H1 (cell line): ENCODE data around the gene PNRC1. TPM values are rescaled to one million over a fixed set of nuclear protein-coding genes. Genes with fewer than 3 reads are reported as not detected.

Experiments used
- CTCF ChIA-PET: fragments of 300-600 bp; sonication (Branson Sonifier 250); formaldehyde crosslinking; loops from one replicate; lab custom pipeline; 2021; ENCODE audit not compliant: partially characterized antibody; lab: Charles Lee
- POLR2A ChIA-PET: fragments of 300-600 bp; sonication (Branson Sonifier 250); formaldehyde crosslinking; loops from one replicate; lab custom pipeline; 2021; ENCODE audit warnings: inconsistent platforms; ENCODE audit not compliant: partially characterized antibody; lab: Charles Lee
- DNase-seq, 2 experiments: peaks; one replicate each; pipeline versions ENCODE4 v3.0.0 to v3.0.0-alpha.2; 2010 to 2022; ENCODE audit warnings: low spot score in 2 of 2, low read depth in 1 of 2, mixed read lengths in 1 of 2
- FAIRE-seq: peaks from 2 replicates; lab custom pipeline; 2011; peaks lifted over from hg19 to GRCh38; lab: Jason Lieb, UNC
- H2AFZ ChIP-seq: 2 replicates; pipeline ENCODE4 v1.8.1; 2012; ENCODE audit warnings: low read length, inconsistent platforms
- H2AK5ac ChIP-seq: 2 replicates; pipeline ENCODE4 v1.6.1; 2013; ENCODE audit warnings: low read depth, low read length
- H2BK120ac ChIP-seq: replicated peaks from 2 replicates; pipeline ENCODE3; 2013; ENCODE audit warnings: low read depth, low read length, inconsistent platforms
- H2BK12ac ChIP-seq: 2 replicates; pipeline ENCODE4 v1.6.1; 2013; ENCODE audit warnings: low read depth, low read length
- H2BK15ac ChIP-seq: 2 replicates; pipeline ENCODE4 v1.6.1; 2013; ENCODE audit warnings: low read length
- H2BK20ac ChIP-seq: 2 replicates; pipeline ENCODE4 v1.6.1; 2013; ENCODE audit warnings: low read length
- H2BK5ac ChIP-seq: 2 replicates; pipeline ENCODE4 v1.6.1; 2013; ENCODE audit warnings: low read depth, low read length
- H3K14ac ChIP-seq: 2 replicates; pipeline ENCODE4 v1.6.1; 2013; ENCODE audit warnings: inconsistent platforms; ENCODE audit not compliant: insufficient read length
- H3K18ac ChIP-seq: 2 replicates; pipeline ENCODE4 v1.6.1; 2013; ENCODE audit warnings: low read length; ENCODE audit errors: extremely low read depth
- H3K23ac ChIP-seq: 2 replicates; pipeline ENCODE4 v1.6.1; 2013; ENCODE audit warnings: inconsistent platforms; ENCODE audit not compliant: insufficient read length
- H3K23me2 ChIP-seq: 2 replicates; pipeline ENCODE4 v1.6.1; 2013; ENCODE audit warnings: low read depth, low read length
- H3K27ac ChIP-seq: 2 replicates; pipeline ENCODE4 v1.6.1; 2011; ENCODE audit warnings: low read depth, low read length, inconsistent platforms
- H3K27me3 ChIP-seq, 4 experiments: replicated peaks in 1 of 4; 1 replicate in 1 of 4; 2 replicates in 3 of 4; pipeline versions ENCODE4 v1.6.1 to v1.8.1; 2011 to 2013; ENCODE audit warnings: low read length in 3 of 4, mild to moderate bottlenecking in 3 of 4, inconsistent platforms in 2 of 4, mixed read lengths in 2 of 4, moderate library complexity in 1 of 4; ENCODE audit not compliant: control insufficient read depth in 3 of 4, insufficient read depth in 3 of 4; ENCODE audit errors: extremely low read depth in 1 of 4
- H3K36me3 ChIP-seq, 4 experiments: 2 replicates each; pipeline versions ENCODE4 v1.6.1 to v1.8.1; 2011 to 2013; ENCODE audit warnings: mild to moderate bottlenecking in 4 of 4, low read length in 3 of 4, moderate library complexity in 2 of 4, control low read depth in 1 of 4, inconsistent platforms in 1 of 4; ENCODE audit not compliant: insufficient read depth in 4 of 4, control insufficient read depth in 2 of 4
- H3K4ac ChIP-seq: replicated peaks from 2 replicates; pipeline ENCODE3; 2013; ENCODE audit warnings: low read length, low read depth, mixed read lengths, inconsistent platforms; ENCODE audit not compliant: insufficient read length
- H3K4me1 ChIP-seq, 4 experiments: replicated peaks in 1 of 4; 1 replicate in 1 of 4; 2 replicates in 3 of 4; pipeline versions ENCODE4 v1.6.1 to v1.8.1; 2011 to 2013; ENCODE audit warnings: low read length in 3 of 4, inconsistent platforms in 2 of 4, mixed read lengths in 1 of 4; ENCODE audit not compliant: insufficient read depth in 4 of 4, control insufficient read depth in 3 of 4
- H3K4me2 ChIP-seq, 2 experiments: 2 replicates each; pipeline versions ENCODE4 v1.6.1 to v1.8.1; 2011 to 2013; ENCODE audit warnings: low read depth in 2 of 2, low read length in 2 of 2, control low read depth in 1 of 2, inconsistent platforms in 1 of 2, mild to moderate bottlenecking in 1 of 2; ENCODE audit not compliant: insufficient read depth in 1 of 2
- H3K4me3 ChIP-seq, 4 experiments: fragments of 200-600, 300-600 bp in 1 of 4; sonication (generic), shearing (Covaris generic), sonication (Bioruptor Twin) in 1 of 4; 2 replicates each; pipeline versions ENCODE4 v1.5.1 to v1.8.1; 2011 to 2016; ENCODE audit warnings: low read length in 4 of 4, low read depth in 3 of 4, control low read depth in 2 of 4, inconsistent platforms in 2 of 4, mild to moderate bottlenecking in 2 of 4, mixed read lengths in 1 of 4, moderate library complexity in 1 of 4; ENCODE audit not compliant: insufficient read depth in 2 of 4; ENCODE audit errors: extremely low read depth in 1 of 4
- H3K56ac ChIP-seq: replicated peaks from 2 replicates; pipeline ENCODE3; 2013; ENCODE audit warnings: low read depth, mild to moderate bottlenecking, mixed read lengths, low read length, inconsistent platforms; ENCODE audit not compliant: insufficient read length
- H3K79me1 ChIP-seq: 2 replicates; pipeline ENCODE4 v1.6.1; 2013; ENCODE audit warnings: low read depth, low read length, control low read depth
- H3K79me2 ChIP-seq, 2 experiments: 2 replicates each; pipeline versions ENCODE4 v1.6.1 to v1.8.1; 2012 to 2013; ENCODE audit warnings: low read length in 2 of 2, mild to moderate bottlenecking in 2 of 2, inconsistent platforms in 1 of 2; ENCODE audit not compliant: insufficient read depth in 2 of 2, control insufficient read depth in 1 of 2
- H3K9ac ChIP-seq, 4 experiments: replicated peaks in 1 of 4; 1 replicate in 1 of 4; 2 replicates in 3 of 4; pipeline versions ENCODE4 v1.6.1 to v1.8.1; 2011 to 2013; ENCODE audit warnings: low read depth in 3 of 4, low read length in 3 of 4, control low read depth in 2 of 4, mild to moderate bottlenecking in 2 of 4, moderate library complexity in 2 of 4, inconsistent platforms in 1 of 4; ENCODE audit errors: extremely low read depth in 1 of 4
- H3K9me3 ChIP-seq, 2 experiments: 2 replicates each; pipeline versions ENCODE4 v1.6.1 to v1.8.1; 2012 to 2013; ENCODE audit warnings: mild to moderate bottlenecking in 2 of 2, moderate library complexity in 2 of 2, control low read depth in 1 of 2, inconsistent platforms in 1 of 2, low read depth in 1 of 2, low read length in 1 of 2, mixed read lengths in 1 of 2; ENCODE audit not compliant: insufficient read depth in 2 of 2
- H4K20me1 ChIP-seq, 2 experiments: replicated peaks in 1 of 2; 2 replicates each; pipeline versions ENCODE3 to v1.8.1; 2011 to 2013; ENCODE audit warnings: inconsistent platforms in 2 of 2, low read length in 2 of 2, mild to moderate bottlenecking in 1 of 2; ENCODE audit not compliant: insufficient read depth in 2 of 2, control insufficient read depth in 1 of 2
- H4K5ac ChIP-seq: 2 replicates; pipeline ENCODE4 v1.6.1; 2013; ENCODE audit warnings: low read length, low read depth, mixed read lengths, inconsistent platforms; ENCODE audit not compliant: insufficient read length
- H4K8ac ChIP-seq: 2 replicates; pipeline ENCODE4 v1.8.0; 2013; ENCODE audit warnings: mild to moderate bottlenecking, moderate library complexity, low read length, inconsistent platforms; ENCODE audit not compliant: insufficient read depth; ENCODE audit errors: extremely low read depth
- H4K91ac ChIP-seq: replicated peaks from 2 replicates; pipeline ENCODE3; 2013; ENCODE audit warnings: low read length, mixed read lengths, inconsistent platforms; ENCODE audit not compliant: insufficient read length
- ASH2L ChIP-seq: fragments of 200-600, 300-600 bp; sonication (generic); IDR thresholded peaks from one replicate; pipeline ENCODE4 v1.7.1; 2017; ENCODE audit warnings: low read length
- BACH1 ChIP-seq: IDR thresholded peaks from 2 replicates; pipeline ENCODE4 v1.6.1; 2012; ENCODE audit warnings: low read length, improper control_type of control experiment
- CBX8 ChIP-seq: fragments of 300-800, 300-1000 bp; sonication (generic); IDR thresholded peaks from 2 replicates; pipeline ENCODE4 v1.7.1; 2016; ENCODE audit warnings: low read depth, low read length, borderline replicate concordance
- RBBP5 ChIP-seq: IDR thresholded peaks from 2 replicates; pipeline ENCODE4 v1.7.1; 2012; ENCODE audit warnings: low read depth, mild to moderate bottlenecking, inconsistent platforms, low read length, moderate library complexity, borderline replicate concordance
- TAF1 ChIP-seq: IDR thresholded peaks from 2 replicates; pipeline ENCODE4 v1.6.1; 2011; ENCODE audit warnings: mild to moderate bottlenecking, low read depth, low read length
- WGBS, 2 experiments: shearing (Covaris generic) in 1 of 2; methylation state at CpG; one replicate each; pipeline versions ENCODE4 v1.1.6 to v1.1.7; 2013 to 2015; ENCODE audit warnings: low lambda C conversion rate in 2 of 2, mixed read lengths in 2 of 2, inconsistent platforms in 1 of 2, low coverage in 1 of 2, missing lambda C conversion rate in 1 of 2; ENCODE audit not compliant: insufficient replicate concordance in 2 of 2, insufficient coverage in 1 of 2, insufficient read length in 1 of 2; ENCODE audit errors: extremely low coverage in 1 of 2, missing lambda C conversion rate in 1 of 2; 5-methylcytosine and 5-hydroxymethylcytosine counted together
- polyA plus RNA-seq, 7 experiments: library from polyadenylated mRNA; depleted of rRNA in 3 of 7; stranded (reverse) in 5 of 7; unstranded in 2 of 7; fragments of >200 nt in 5 of 7; fragments of 200-250 nt in 2 of 7; gene quantifications; 1 replicate in 5 of 7; 2 replicates in 1 of 7; 4 replicates in 1 of 7; pipeline versions ENCODE4 v1.2.1 to v1.2.3, GENCODE V29; 2011 to 2013; ENCODE audit warnings: missing spikeins in 2 of 7, mixed read lengths in 2 of 7
- total RNA-seq: library from RNA; stranded (reverse); fragmentation: NEBNext Ultra II Directional; extraction: Animal tissue kit (Norgen Biotek cat#: 25700); gene quantifications from 2 replicates; pipeline ENCODE4 v1.2.1, GENCODE V29; 2021

PNRC1 gene
- total and polyA plus RNA-seq, 2 of the 8 experiments (the other 6 are each of a cell fraction or from before 2014, with no cell fraction given): 6.3 to 48.5 TPM

DNA sequence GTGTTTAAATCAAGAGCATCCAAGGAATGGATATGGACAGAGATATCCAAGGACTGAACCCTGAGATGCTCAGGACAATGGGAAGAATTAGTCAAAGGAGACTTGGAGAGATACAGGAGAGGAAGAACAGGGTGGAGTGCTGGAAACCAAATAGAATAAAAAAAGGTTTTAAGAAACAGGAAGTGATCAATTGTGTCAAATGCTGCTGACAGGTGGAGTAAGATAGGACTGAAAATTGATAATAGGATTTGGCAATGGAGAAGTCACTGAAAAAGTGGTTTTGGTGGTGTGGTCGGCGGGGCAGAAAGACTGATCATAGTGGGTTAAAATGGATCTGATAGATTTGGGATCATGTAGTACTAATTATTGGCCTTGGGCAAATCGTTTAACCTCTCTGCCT is 37.9 kb upstream of the PNRC1 start:
- no peak for FAIRE-seq
- Histone ChIP-seq H3K79me2 (no peaks in the 10 kb centered on the region), H3K56ac (no peak overlapping the region), H4K20me1 (no peaks in the 10 kb centered on the region), H3K4me3 (no peak overlapping the region), H3K23me2 (no peaks in the 10 kb centered on the region), H3K14ac (no peak overlapping the region), H4K91ac (no peak overlapping the region), H3K79me1 (no peaks in the 10 kb centered on the region), H3K23ac (no peak overlapping the region), H2BK5ac (no peak overlapping the region), H2BK12ac (no peak overlapping the region), H4K5ac (no peak overlapping the region), H4K8ac (no peak overlapping the region), H3K27ac (no peak overlapping the region), H3K9me3 (peaks cover 7 to 9% of the 10 kb centered on the region in 2 experiments), H2BK20ac (no peak overlapping the region), H3K4me2 (no peak overlapping the region), H2BK15ac (no peak overlapping the region), H3K9ac (no peak overlapping the region), H3K4me1 (no peaks in the 10 kb centered on the region; a peak in 1 of 7 replicates), H2AK5ac (no peak overlapping the region), H3K36me3 (no peaks in the 10 kb centered on the region), H3K4ac (no peak overlapping the region), H3K18ac (no peak overlapping the region), H2BK120ac (no peak overlapping the region), H3K27me3 (no peaks in the 10 kb centered on the region)
- DNase-seq: no peak
- 85% methylated on average over 3 of the region's 3 CpGs; no CpG with 5 or more reads in 1 of the 2 experiments for WGBS, 2 experiments
- ChIA-PET POLR2A (no interaction called here), CTCF (no interaction called here)
- TF ChIP-seq CBX8 (no peak), ASH2L (no peak), BACH1 (no peak), TAF1 (no peak), RBBP5 (no peak)
- TF ChIP-seq, all 59 proteins: peak for 0
- H2AFZ ChIP-seq: no peak overlapping the region
